NCI-H510A treated with DMSO at 0.1 percent for 48 hours (cell line): Measurements from ENCODE around the gene LRRIQ1.
"Not testable (repeated sequence)": the region's sequence is repeated elsewhere in the genome, so short reads cannot be mapped to it uniquely, and the experiment has no call there.

Experiments
- DNase-seq: peaks from one replicate; lab custom pipeline; 2025; lab: John Stamatoyannopoulos, UW

LRRIQ1 gene

GRCh38 chr12:85036234-85036707, at the start of gene LRRIQ1, which contains the start of gene TSPAN19:
Gene LRRIQ1, plus strand, starts transcription at chr12:85036351. Its CDS starts 1,826 bp downstream, at chr12:85038177.
Gene TSPAN19, minus strand, starts transcription at chr12:85036277. Its CDS starts 6,331 bp downstream, at chr12:85029946.
- DNase-seq: peak; percentile 88

GRCh38 chr12:84986586-84986985, 49.6 kb upstream of the LRRIQ1 start:
- peak; percentile 2 for DNase-seq

- peak; percentile 56 for DNase-seq
Measured at GRCh38 chr12:84994426-84994825, 41.7 kb upstream of the LRRIQ1 start.

GRCh38 chr12:84995641-84996040, 40.5 kb upstream of the LRRIQ1 start:
- DNase-seq: no peak

- DNase-seq: no peak
Measured at GRCh38 chr12:84996759-84997158, 39.4 kb upstream of the LRRIQ1 start.

- DNase-seq: no peak
Measured at GRCh38 chr12:84998341-84998740, 37.8 kb upstream of the LRRIQ1 start.

- no peak for DNase-seq
Measured at GRCh38 chr12:85000729-85001128, 35.4 kb upstream of the LRRIQ1 start.

GRCh38 chr12:85002778-85003296, 33.3 kb upstream of the LRRIQ1 start:
- no peak for DNase-seq

- no peak for DNase-seq
Measured at GRCh38 chr12:85004204-85004603, 31.9 kb upstream of the LRRIQ1 start.

GRCh38 chr12:85005047-85005446, 31.1 kb upstream of the LRRIQ1 start:
- DNase-seq: not testable (repeated sequence)

- no peak for DNase-seq
Measured at GRCh38 chr12:85005615-85006014, 30.5 kb upstream of the LRRIQ1 start.

GRCh38 chr12:85006206-85006605, 29.9 kb upstream of the LRRIQ1 start:
- DNase-seq: no peak

GRCh38 chr12:85007836-85008235, 28.3 kb upstream of the LRRIQ1 start:
- no peak for DNase-seq

GRCh38 chr12:85016413-85016812, 19.7 kb upstream of the LRRIQ1 start:
- DNase-seq: no peak

GRCh38 chr12:85017133-85017532, 19.0 kb upstream of the LRRIQ1 start:
- DNase-seq: no peak

GRCh38 chr12:85017618-85018017, 18.5 kb upstream of the LRRIQ1 start:
- no peak for DNase-seq

GRCh38 chr12:85018098-85018497, 18.1 kb upstream of the LRRIQ1 start:
- no peak for DNase-seq

GRCh38 chr12:85029456-85029855, 6.7 kb upstream of the LRRIQ1 start:
- peak; percentile 51 for DNase-seq

- DNase-seq: peak; percentile 17
Measured at GRCh38 chr12:85036733-85037132, 582 bp downstream of the LRRIQ1 start.

- DNase-seq: no peak
Measured at GRCh38 chr12:85041395-85041794, 5.2 kb downstream of the LRRIQ1 start.

GRCh38 chr12:85043829-85044228, 7.7 kb downstream of the LRRIQ1 start:
- DNase-seq: no peak

- DNase-seq: peak; percentile 41
Measured at GRCh38 chr12:85057370-85057963, 21.3 kb downstream of the LRRIQ1 start.

- DNase-seq: no peak
Measured at GRCh38 chr12:85058339-85058738, 22.2 kb downstream of the LRRIQ1 start.

- DNase-seq: no peak
Measured at GRCh38 chr12:85059594-85059993, 23.4 kb downstream of the LRRIQ1 start.
